Gastrocnemius medialis (tissue), 4 donors: ENCODE measurements around the gene LCT.

Source experiments
- CTCF ChIP-seq, 5 experiments: fragments of 450-650 bp in 3 of 5; fragments of 200-600 bp in 2 of 5; sonication (generic) in 2 of 5; IDR thresholded peaks in 4 of 5; conservative IDR thresholded peaks in 1 of 5; 1 replicate in 4 of 5; 2 replicates in 1 of 5; pipeline ENCODE4 v1.5.1; 2016 to 2019; ENCODE audit warnings: antibody characterized with exemption in 5 of 5, mild to moderate bottlenecking in 3 of 5, moderate library complexity in 3 of 5
- POLR2A ChIP-seq, 2 donors: fragments of 450-650 bp; IDR thresholded peaks; one replicate each; pipeline ENCODE4 v1.6.1; 2017; ENCODE audit warnings: antibody characterized with exemption in 2 of 2, mild to moderate bottlenecking in 2 of 2, moderate library complexity in 2 of 2

- TF ChIP-seq POLR2A (IDR thresholded peaks at IDR 0.05): no peak
- TF ChIP-seq CTCF (IDR thresholded peaks at IDR 0.05 in 4 of 5, conservative IDR thresholded peaks at IDR 0.05 in 1 of 5): no peak
Measured at GRCh38 chr2:135844301-135844895, 7.4 kb upstream of the LCT start.
